HCT116 (cell line): ENCODE data around the gene GOLGA2.

ENCODE experiments used
- EGR1 ChIP-seq: IDR thresholded peaks from 2 replicates; pipeline ENCODE4 v1.6.1; 2012; ENCODE audit warnings: low read depth
- ELF1 ChIP-seq: IDR thresholded peaks from 2 replicates; pipeline ENCODE4 v1.6.1; 2012; ENCODE audit warnings: low read depth, borderline replicate concordance
- EZH2 ChIP-seq: fragments of 200-600 bp; sonication (generic); IDR thresholded peaks from 2 replicates; pipeline ENCODE4 v1.6.1; 2017; ENCODE audit warnings: antibody characterized with exemption, mixed run types
- POLR2A ChIP-seq: IDR thresholded peaks from 2 replicates; pipeline ENCODE4 v1.7.0; 2011; ENCODE audit warnings: borderline replicate concordance; ENCODE audit not compliant: insufficient read depth, insufficient read length; ENCODE audit errors: extremely low read depth
- TCF7L2 ChIP-seq: IDR thresholded peaks from 2 replicates; pipeline ENCODE4 v1.7.0; 2011; ENCODE audit warnings: borderline replicate concordance, inconsistent platforms; ENCODE audit not compliant: insufficient read depth, insufficient read length; ENCODE audit errors: extremely low read depth
- ZNF274 ChIP-seq: fragments of 200-500 bp; sonication (Bioruptor generic); IDR thresholded peaks from 2 replicates; pipeline ENCODE4 v1.6.1; 2014; ENCODE audit warnings: mild to moderate bottlenecking, low read depth, low read length, inconsistent platforms
- TF ChIP-seq, protein P1 (sequence below), 3 experiments: fragments of 200-600 bp in 1 of 3; sonication (generic) in 1 of 3; IDR thresholded peaks in 2 of 3; conservative IDR thresholded peaks in 1 of 3; 2 replicates each; pipeline ENCODE4 v1.5.1; 2012 to 2017; ENCODE audit warnings: low read depth in 2 of 3, low read length in 2 of 3, antibody characterized with exemption in 1 of 3, borderline replicate concordance in 1 of 3, control low read depth in 1 of 3, mild to moderate bottlenecking in 1 of 3, mixed read lengths in 1 of 3, mixed run types in 1 of 3, moderate library complexity in 1 of 3; ENCODE audit not compliant: insufficient read depth in 1 of 3
- TF ChIP-seq, protein P2 (sequence below): IDR thresholded peaks from 2 replicates; pipeline ENCODE4 v1.6.1; 2011; ENCODE audit warnings: mild to moderate bottlenecking, low read length, moderate library complexity; ENCODE audit not compliant: insufficient replicate concordance; ENCODE audit errors: extremely low read depth

DNA sequence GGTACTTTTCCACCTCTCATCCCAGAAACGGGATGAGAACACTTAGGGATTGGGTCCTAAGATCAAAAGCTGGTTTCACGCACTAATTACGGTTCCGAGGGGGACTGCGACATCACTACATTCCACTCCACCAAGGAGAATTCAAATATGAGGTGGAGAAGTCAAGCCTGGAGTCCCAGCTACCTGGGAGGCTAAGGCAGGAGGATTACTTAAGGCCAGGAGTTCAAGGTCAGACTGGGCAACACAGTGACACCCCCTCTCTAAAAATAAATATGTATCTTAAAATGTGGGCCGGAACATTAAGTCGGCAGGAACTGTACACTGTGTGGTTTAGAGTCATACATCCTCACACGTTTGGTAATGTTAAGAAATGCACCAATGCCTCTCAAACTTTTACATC, 1.6 kb downstream of the GOLGA2 start:
- TF ChIP-seq, protein P1, sequence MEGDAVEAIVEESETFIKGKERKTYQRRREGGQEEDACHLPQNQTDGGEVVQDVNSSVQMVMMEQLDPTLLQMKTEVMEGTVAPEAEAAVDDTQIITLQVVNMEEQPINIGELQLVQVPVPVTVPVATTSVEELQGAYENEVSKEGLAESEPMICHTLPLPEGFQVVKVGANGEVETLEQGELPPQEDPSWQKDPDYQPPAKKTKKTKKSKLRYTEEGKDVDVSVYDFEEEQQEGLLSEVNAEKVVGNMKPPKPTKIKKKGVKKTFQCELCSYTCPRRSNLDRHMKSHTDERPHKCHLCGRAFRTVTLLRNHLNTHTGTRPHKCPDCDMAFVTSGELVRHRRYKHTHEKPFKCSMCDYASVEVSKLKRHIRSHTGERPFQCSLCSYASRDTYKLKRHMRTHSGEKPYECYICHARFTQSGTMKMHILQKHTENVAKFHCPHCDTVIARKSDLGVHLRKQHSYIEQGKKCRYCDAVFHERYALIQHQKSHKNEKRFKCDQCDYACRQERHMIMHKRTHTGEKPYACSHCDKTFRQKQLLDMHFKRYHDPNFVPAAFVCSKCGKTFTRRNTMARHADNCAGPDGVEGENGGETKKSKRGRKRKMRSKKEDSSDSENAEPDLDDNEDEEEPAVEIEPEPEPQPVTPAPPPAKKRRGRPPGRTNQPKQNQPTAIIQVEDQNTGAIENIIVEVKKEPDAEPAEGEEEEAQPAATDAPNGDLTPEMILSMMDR (IDR thresholded peaks at IDR 0.05 in 2 of 3, conservative IDR thresholded peaks at IDR 0.05 in 1 of 3; ENCODE audit: borderline replicate concordance in 1 of 3, insufficient read depth in 1 of 3, low read depth in 2 of 3, low read length in 2 of 3) = no peak
- TF ChIP-seq POLR2A (no peak), ELF1 (no peak), EGR1 (no peak), ZNF274 (no peak), TCF7L2 (no peak), EZH2 (no peak)
- TF ChIP-seq, protein P2, sequence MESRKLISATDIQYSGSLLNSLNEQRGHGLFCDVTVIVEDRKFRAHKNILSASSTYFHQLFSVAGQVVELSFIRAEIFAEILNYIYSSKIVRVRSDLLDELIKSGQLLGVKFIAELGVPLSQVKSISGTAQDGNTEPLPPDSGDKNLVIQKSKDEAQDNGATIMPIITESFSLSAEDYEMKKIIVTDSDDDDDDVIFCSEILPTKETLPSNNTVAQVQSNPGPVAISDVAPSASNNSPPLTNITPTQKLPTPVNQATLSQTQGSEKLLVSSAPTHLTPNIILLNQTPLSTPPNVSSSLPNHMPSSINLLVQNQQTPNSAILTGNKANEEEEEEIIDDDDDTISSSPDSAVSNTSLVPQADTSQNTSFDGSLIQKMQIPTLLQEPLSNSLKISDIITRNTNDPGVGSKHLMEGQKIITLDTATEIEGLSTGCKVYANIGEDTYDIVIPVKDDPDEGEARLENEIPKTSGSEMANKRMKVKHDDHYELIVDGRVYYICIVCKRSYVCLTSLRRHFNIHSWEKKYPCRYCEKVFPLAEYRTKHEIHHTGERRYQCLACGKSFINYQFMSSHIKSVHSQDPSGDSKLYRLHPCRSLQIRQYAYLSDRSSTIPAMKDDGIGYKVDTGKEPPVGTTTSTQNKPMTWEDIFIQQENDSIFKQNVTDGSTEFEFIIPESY = no peak
